ENCODE measurements around the gene AAK1. TPM values are rescaled to one million over a fixed set of nuclear protein-coding genes. Genes with fewer than 3 reads are reported as not detected.
"Not testable (repeated sequence)": the region's sequence is repeated elsewhere in the genome, so short reads cannot be mapped to it uniquely, and the experiment has no call there.

The AAK1 gene
- polyA plus RNA-seq, 1 donor (not counting 4 experiments of a cell fraction or from before 2014, with no cell fraction given): 12.3 TPM

DNA sequence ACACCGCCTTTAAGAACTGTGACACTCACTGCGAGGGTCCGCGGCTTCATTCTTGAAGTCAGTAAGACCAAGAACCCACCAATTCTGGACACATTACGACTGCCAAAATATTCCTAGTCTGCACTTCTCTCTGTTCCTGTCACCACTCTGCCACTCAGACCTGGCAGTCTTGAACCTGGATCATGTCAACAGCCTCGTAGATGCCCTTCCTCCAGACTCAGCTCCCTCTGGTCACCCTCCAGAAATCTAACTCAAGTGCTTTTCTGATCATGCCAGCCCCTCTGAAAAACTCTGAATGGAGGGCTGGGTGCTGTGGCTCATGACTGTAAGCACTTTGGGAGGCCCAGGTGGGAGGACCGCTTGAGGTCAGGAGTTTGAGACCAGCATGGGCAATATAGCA is 20.3 kb downstream of the AAK1 start:
- H3K27me3 ChIP-seq (ENCODE audit: control insufficient read depth, extremely low read depth, insufficient read depth, low read length): no peaks in the 10 kb centered on the region
- no peak overlapping the region for H3K4me3 ChIP-seq (ENCODE audit: control insufficient read depth in 2 of 3, extremely low read depth in 1 of 3, insufficient read depth in 2 of 3, low read depth in 1 of 3, low read length in 3 of 3)
- H3K9me3 ChIP-seq (ENCODE audit: control insufficient read depth, low read depth, low read length): no peaks in the 10 kb centered on the region
- no peak overlapping the region for H3K9ac ChIP-seq (ENCODE audit: control insufficient read depth, extremely low read depth, insufficient read depth, low read length)
- no peaks in the 10 kb centered on the region for H3K9me1 ChIP-seq (ENCODE audit: control insufficient read depth, extremely low read depth, insufficient read depth, low read length)
- no peak for DNase-seq (ENCODE audit: low read depth, low spot score)
- peaks cover 63% of the 10 kb centered on the region for H3K79me2 ChIP-seq (ENCODE audit: control insufficient read depth, insufficient read depth, low read length)
- dilution Hi-C loops (cut with MboI; ENCODE audit: extremely low pct_ligation_motif_present, low sequenced_read_pairs): no loop called here
- peaks cover 3% of the 10 kb centered on the region for H3K4me1 ChIP-seq (ENCODE audit: control insufficient read depth, extremely low read depth, insufficient read depth, low read length)
- H3K4me2 ChIP-seq (ENCODE audit: control insufficient read depth, extremely low read depth, insufficient read depth, low read depth, low read length): no peak overlapping the region
- no peak overlapping the region for H3K27ac ChIP-seq (ENCODE audit: control insufficient read depth, insufficient read depth, low read length)
- no peak for TF ChIP-seq EZH2 (IDR thresholded peaks at IDR 0.05; ENCODE audit: low read length)
- TF ChIP-seq, protein P1, sequence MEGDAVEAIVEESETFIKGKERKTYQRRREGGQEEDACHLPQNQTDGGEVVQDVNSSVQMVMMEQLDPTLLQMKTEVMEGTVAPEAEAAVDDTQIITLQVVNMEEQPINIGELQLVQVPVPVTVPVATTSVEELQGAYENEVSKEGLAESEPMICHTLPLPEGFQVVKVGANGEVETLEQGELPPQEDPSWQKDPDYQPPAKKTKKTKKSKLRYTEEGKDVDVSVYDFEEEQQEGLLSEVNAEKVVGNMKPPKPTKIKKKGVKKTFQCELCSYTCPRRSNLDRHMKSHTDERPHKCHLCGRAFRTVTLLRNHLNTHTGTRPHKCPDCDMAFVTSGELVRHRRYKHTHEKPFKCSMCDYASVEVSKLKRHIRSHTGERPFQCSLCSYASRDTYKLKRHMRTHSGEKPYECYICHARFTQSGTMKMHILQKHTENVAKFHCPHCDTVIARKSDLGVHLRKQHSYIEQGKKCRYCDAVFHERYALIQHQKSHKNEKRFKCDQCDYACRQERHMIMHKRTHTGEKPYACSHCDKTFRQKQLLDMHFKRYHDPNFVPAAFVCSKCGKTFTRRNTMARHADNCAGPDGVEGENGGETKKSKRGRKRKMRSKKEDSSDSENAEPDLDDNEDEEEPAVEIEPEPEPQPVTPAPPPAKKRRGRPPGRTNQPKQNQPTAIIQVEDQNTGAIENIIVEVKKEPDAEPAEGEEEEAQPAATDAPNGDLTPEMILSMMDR (optimal IDR thresholded peaks at IDR 0.05 in 1 of 3, IDR thresholded peaks at IDR 0.05 in 1 of 3, conservative IDR thresholded peaks at IDR 0.05 in 1 of 3; ENCODE audit: extremely low read depth in 1 of 3, insufficient read depth in 2 of 3, low read length in 3 of 3): no peak
- FAIRE-seq: no peak
- H2AFZ ChIP-seq (ENCODE audit: control insufficient read depth, low read length): no peak overlapping the region
- no peaks in the 10 kb centered on the region for H3K36me3 ChIP-seq (ENCODE audit: control insufficient read depth in 2 of 2, extremely low read depth in 1 of 2, insufficient read depth in 2 of 2, low read length in 2 of 2)
- H4K20me1 ChIP-seq (ENCODE audit: control insufficient read depth, extremely low read depth, insufficient read depth, low read length): peaks cover 6% of the 10 kb centered on the region

DNA sequence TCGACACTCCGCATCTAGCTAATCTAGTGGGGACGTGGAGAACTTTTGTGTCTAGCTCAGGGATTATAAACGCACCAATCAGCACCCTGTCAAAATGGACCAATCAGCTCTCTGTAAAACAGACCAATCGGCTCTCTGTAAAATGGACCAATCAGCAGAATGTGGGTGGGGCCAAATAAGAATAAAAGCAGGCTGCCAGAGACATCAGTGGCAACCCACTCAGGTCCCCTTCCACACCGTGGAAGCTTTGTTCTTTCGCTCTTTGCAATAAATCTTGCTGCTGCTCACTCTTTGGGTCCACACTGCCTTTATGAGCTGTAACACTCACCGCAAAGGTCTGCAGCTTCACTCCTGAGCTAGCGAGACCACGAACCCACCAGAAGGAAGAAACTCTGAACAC is 20.7 kb downstream of the AAK1 start:
- FAIRE-seq; dilution Hi-C loops (cut with MboI; ENCODE audit: extremely low pct_ligation_motif_present, low sequenced_read_pairs); H3K9ac ChIP-seq (ENCODE audit: control insufficient read depth, extremely low read depth, insufficient read depth, low read length); DNase-seq (ENCODE audit: low read depth, low spot score); H3K4me2 ChIP-seq (ENCODE audit: control insufficient read depth, extremely low read depth, insufficient read depth, low read depth, low read length); H3K4me1 ChIP-seq (ENCODE audit: control insufficient read depth, extremely low read depth, insufficient read depth, low read length); H3K4me3 ChIP-seq (ENCODE audit: control insufficient read depth in 2 of 3, extremely low read depth in 1 of 3, insufficient read depth in 2 of 3, low read depth in 1 of 3, low read length in 3 of 3); H3K27ac ChIP-seq (ENCODE audit: control insufficient read depth, insufficient read depth, low read length); H3K27me3 ChIP-seq (ENCODE audit: control insufficient read depth, extremely low read depth, insufficient read depth, low read length); H3K9me1 ChIP-seq (ENCODE audit: control insufficient read depth, extremely low read depth, insufficient read depth, low read length); H3K9me3 ChIP-seq (ENCODE audit: control insufficient read depth, low read depth, low read length); H2AFZ ChIP-seq (ENCODE audit: control insufficient read depth, low read length); H3K36me3 ChIP-seq (ENCODE audit: control insufficient read depth in 2 of 2, extremely low read depth in 1 of 2, insufficient read depth in 2 of 2, low read length in 2 of 2); H4K20me1 ChIP-seq (ENCODE audit: control insufficient read depth, extremely low read depth, insufficient read depth, low read length): not testable (repeated sequence)
- H3K79me2 ChIP-seq (ENCODE audit: control insufficient read depth, insufficient read depth, low read length): peaks cover 60% of the 10 kb centered on the region

DNA sequence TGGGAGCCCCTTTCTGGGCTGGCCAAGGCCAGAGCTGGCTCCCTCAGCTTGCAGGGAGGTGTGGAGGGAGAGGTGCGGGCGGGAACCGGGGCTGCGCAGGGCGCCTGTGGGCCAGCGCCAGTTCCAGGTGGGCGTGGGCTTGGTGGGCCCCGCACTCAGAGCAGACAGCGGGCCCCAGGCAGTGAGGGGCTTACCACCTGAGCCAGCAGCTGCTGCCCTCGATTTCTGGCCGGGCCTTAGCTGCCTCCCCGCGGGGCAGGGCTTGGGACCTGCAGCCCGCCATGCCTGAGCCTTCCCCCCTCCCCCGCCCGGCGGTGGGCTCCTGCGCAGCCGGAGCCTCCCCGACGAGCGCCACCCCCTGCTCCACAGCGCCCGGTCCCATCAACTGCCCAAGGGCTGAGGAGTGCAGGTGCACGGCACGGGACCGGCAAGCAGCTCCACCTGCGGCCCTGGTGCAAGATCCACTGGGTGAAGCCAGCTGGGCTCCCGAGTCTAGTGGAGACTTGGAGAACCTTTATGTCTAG is 21.5 kb downstream of the AAK1 start:
- H3K9me3 ChIP-seq (ENCODE audit: control insufficient read depth, low read depth, low read length); H3K27ac ChIP-seq (ENCODE audit: control insufficient read depth, insufficient read depth, low read length); H2AFZ ChIP-seq (ENCODE audit: control insufficient read depth, low read length); H3K36me3 ChIP-seq (ENCODE audit: control insufficient read depth in 2 of 2, extremely low read depth in 1 of 2, insufficient read depth in 2 of 2, low read length in 2 of 2); H4K20me1 ChIP-seq (ENCODE audit: control insufficient read depth, extremely low read depth, insufficient read depth, low read length); H3K4me2 ChIP-seq (ENCODE audit: control insufficient read depth, extremely low read depth, insufficient read depth, low read depth, low read length); H3K4me3 ChIP-seq (ENCODE audit: control insufficient read depth in 2 of 3, extremely low read depth in 1 of 3, insufficient read depth in 2 of 3, low read depth in 1 of 3, low read length in 3 of 3); dilution Hi-C loops (cut with MboI; ENCODE audit: extremely low pct_ligation_motif_present, low sequenced_read_pairs); H3K9me1 ChIP-seq (ENCODE audit: control insufficient read depth, extremely low read depth, insufficient read depth, low read length); FAIRE-seq; DNase-seq (ENCODE audit: low read depth, low spot score); H3K27me3 ChIP-seq (ENCODE audit: control insufficient read depth, extremely low read depth, insufficient read depth, low read length); H3K4me1 ChIP-seq (ENCODE audit: control insufficient read depth, extremely low read depth, insufficient read depth, low read length); H3K9ac ChIP-seq (ENCODE audit: control insufficient read depth, extremely low read depth, insufficient read depth, low read length): not testable (repeated sequence)
- peaks cover 56% of the 10 kb centered on the region for H3K79me2 ChIP-seq (ENCODE audit: control insufficient read depth, insufficient read depth, low read length)

Measured in keratinocyte (primary cell).